Gastrocnemius medialis (tissue), 4 donors: ENCODE data around the gene SERPINA6. TPM values are rescaled to one million over a fixed set of nuclear protein-coding genes. Genes with fewer than 3 reads are reported as not detected.
"Not testable (repeated sequence)": the region's sequence is repeated elsewhere in the genome, so short reads cannot be mapped to it uniquely, and the experiment has no call there.

Experiments
- ATAC-seq, 2 donors: fragments of 150-250 bp; one replicate each; pipeline ENCODE4 v1.9.1; 2016
- DNase-seq, 2 donors: peaks; one replicate each; pipeline ENCODE4 v3.0.0-alpha.2; 2019
- H3K27ac ChIP-seq, 4 donors: fragments of 200-600 bp; sonication (generic); 1 replicate in 1 of 4; 2 replicates in 3 of 4; pipeline ENCODE4 v1.5.1; 2016 to 2018; ENCODE audit warnings: mild to moderate bottlenecking in 2 of 4, moderate library complexity in 1 of 4
- H3K27me3 ChIP-seq, 3 donors: fragments of 200-600 bp; sonication (generic) in 2 of 3; 1 replicate in 1 of 3; 2 replicates in 2 of 3; pipeline versions ENCODE4 v1.5.1 to v1.6.0; 2016 to 2019; ENCODE audit warnings: mild to moderate bottlenecking in 1 of 3, moderate library complexity in 1 of 3
- H3K36me3 ChIP-seq, 2 donors: fragments of 200-600 bp; sonication (generic) in 1 of 2; one replicate each; pipeline ENCODE4 v1.5.1; 2017 to 2018
- H3K4me1 ChIP-seq, 2 donors: fragments of 200-600 bp; sonication (generic) in 1 of 2; one replicate each; pipeline ENCODE4 v1.5.1; 2016 to 2017; ENCODE audit warnings: mild to moderate bottlenecking in 2 of 2
- H3K4me3 ChIP-seq, 4 donors: fragments of 200-600 bp; sonication (generic) in 3 of 4; 1 replicate in 1 of 4; 2 replicates in 3 of 4; pipeline ENCODE4 v1.5.1; 2016 to 2019; ENCODE audit warnings: mild to moderate bottlenecking in 2 of 4
- H3K9me3 ChIP-seq, 3 donors: fragments of 200-600 bp; sonication (generic) in 2 of 3; 1 replicate in 1 of 3; 2 replicates in 2 of 3; pipeline ENCODE4 v1.5.1; 2016 to 2019
- CTCF ChIP-seq, 5 experiments: fragments of 450-650 bp in 3 of 5; fragments of 200-600 bp in 2 of 5; sonication (generic) in 2 of 5; IDR thresholded peaks in 4 of 5; conservative IDR thresholded peaks in 1 of 5; 1 replicate in 4 of 5; 2 replicates in 1 of 5; pipeline ENCODE4 v1.5.1; 2016 to 2019; ENCODE audit warnings: antibody characterized with exemption in 5 of 5, mild to moderate bottlenecking in 3 of 5, moderate library complexity in 3 of 5
- POLR2A ChIP-seq, 2 donors: fragments of 450-650 bp; IDR thresholded peaks; one replicate each; pipeline ENCODE4 v1.6.1; 2017; ENCODE audit warnings: antibody characterized with exemption in 2 of 2, mild to moderate bottlenecking in 2 of 2, moderate library complexity in 2 of 2
- in situ Hi-C, 4 donors: fragments of 200-750 bp; cut with MboI; loops; one replicate each; pipeline versions ENCODE4 v1.15.0 to v1.8.0; 2017; ENCODE audit warnings: low sequenced_read_pairs in 4 of 4
- intact Hi-C: fragments of 100-400 bp; cut with DNase I; formaldehyde crosslinking; loops from one replicate; pipeline ENCODE4 v1.15.1; 2023; ENCODE audit warnings: low total_unique reads
- total RNA-seq, 4 donors: library from RNA; depleted of rRNA; stranded (reverse); fragments of >200 nt; gene quantifications; one replicate each; pipeline versions ENCODE4 v1.1.0 to v1.2.3, GENCODE V29; 2016

Gene SERPINA6
- total RNA-seq, 4 donors from 2014 or later = 0.26 to 0.69 TPM; not detected in 2

- no peak overlapping the region for H3K27ac ChIP-seq
- ATAC-seq (no peak), DNase-seq (no peak)
- in situ Hi-C loops (loop anchor here in 1 of 4 donors (10.0 kb wide), 1 partner anchor 130 kb away; no protein-coding TSS in a partner anchor), intact Hi-C loops (no loop called here)
- no peaks in the 10 kb centered on the region for H3K4me1 ChIP-seq
- H3K9me3 ChIP-seq = no peaks in the 10 kb centered on the region
- no peaks in the 10 kb centered on the region for H3K27me3 ChIP-seq
- TF ChIP-seq CTCF (IDR thresholded peaks at IDR 0.05 in 4 of 5, conservative IDR thresholded peaks at IDR 0.05 in 1 of 5) (no peak), POLR2A (IDR thresholded peaks at IDR 0.05) (no peak)
- H3K4me3 ChIP-seq = no peak overlapping the region
- no peaks in the 10 kb centered on the region for H3K36me3 ChIP-seq
These were observed 31.6 kb upstream of the SERPINA6 start for GRCh38 chr14:94354638-94355185.

- H3K4me3 ChIP-seq, H3K36me3 ChIP-seq, H3K27me3 ChIP-seq, ATAC-seq, intact Hi-C loops, H3K9me3 ChIP-seq, DNase-seq, H3K27ac ChIP-seq, H3K4me1 ChIP-seq: not testable (repeated sequence)
- in situ Hi-C loops = loop anchor here in 1 of 4 donors (10.0 kb wide), 1 partner anchor 131 kb away; no protein-coding TSS in a partner anchor
These were observed 31.1 kb upstream of the SERPINA6 start for GRCh38 chr14:94354190-94354589.

GRCh38 chr14:94349276-94349675, 26.1 kb upstream of the SERPINA6 start:
- TF ChIP-seq CTCF (IDR thresholded peaks at IDR 0.05 in 4 of 5, conservative IDR thresholded peaks at IDR 0.05 in 1 of 5) (no peak), POLR2A (IDR thresholded peaks at IDR 0.05) (no peak)
- Histone ChIP-seq H3K9me3 (no peaks in the 10 kb centered on the region), H3K4me3 (no peak overlapping the region), H3K27me3 (no peaks in the 10 kb centered on the region), H3K36me3 (no peaks in the 10 kb centered on the region), H3K4me1 (no peaks in the 10 kb centered on the region), H3K27ac (no peak overlapping the region)
- intact Hi-C loops = no loop called here
- DNase-seq (no peak), ATAC-seq (no peak)
- in situ Hi-C loops = no loop called here

- no peak for DNase-seq
- TF ChIP-seq CTCF (IDR thresholded peaks at IDR 0.05 in 4 of 5, conservative IDR thresholded peaks at IDR 0.05 in 1 of 5) (no peak), POLR2A (IDR thresholded peaks at IDR 0.05) (no peak)
- H3K9me3 ChIP-seq = no peaks in the 10 kb centered on the region
- H3K27ac ChIP-seq = no peak overlapping the region
- no peaks in the 10 kb centered on the region for H3K4me1 ChIP-seq
- H3K36me3 ChIP-seq = no peaks in the 10 kb centered on the region
- intact Hi-C loops (no loop called here), in situ Hi-C loops (no loop called here)
- H3K4me3 ChIP-seq = no peak overlapping the region
- H3K27me3 ChIP-seq = no peaks in the 10 kb centered on the region
- ATAC-seq = no peak
These were observed 25.7 kb upstream of the SERPINA6 start for GRCh38 chr14:94348836-94349235.

GRCh38 chr14:94346841-94347240, 23.7 kb upstream of the SERPINA6 start:
- in situ Hi-C loops (no loop called here), intact Hi-C loops (no loop called here)
- no peaks in the 10 kb centered on the region for H3K27me3 ChIP-seq
- DNase-seq (no peak), ATAC-seq (no peak)
- no peak overlapping the region for H3K27ac ChIP-seq
- TF ChIP-seq CTCF (IDR thresholded peaks at IDR 0.05 in 4 of 5, conservative IDR thresholded peaks at IDR 0.05 in 1 of 5) = no peak
- no peak for TF ChIP-seq POLR2A (IDR thresholded peaks at IDR 0.05)
- H3K4me1 ChIP-seq = peaks cover 0 to 3% of the 10 kb centered on the region in 2 donors
- no peak overlapping the region for H3K4me3 ChIP-seq
- H3K36me3 ChIP-seq = no peaks in the 10 kb centered on the region
- no peaks in the 10 kb centered on the region for H3K9me3 ChIP-seq

- H3K36me3 ChIP-seq, H3K4me1 ChIP-seq, intact Hi-C loops, H3K4me3 ChIP-seq, DNase-seq, H3K27me3 ChIP-seq, ATAC-seq, H3K27ac ChIP-seq, in situ Hi-C loops, H3K9me3 ChIP-seq: not testable (repeated sequence)
These were observed 23.1 kb upstream of the SERPINA6 start for GRCh38 chr14:94346065-94346786.
